Stimulated activated naive CD4-positive, alpha-beta T cell treated with Interleukin-2 at 50 U/mL for 16 hours (primary cell): ENCODE data around the gene TRIP11.

Experiments
- DNase-seq: peaks from one replicate; lab custom pipeline; 2025; lab: John Stamatoyannopoulos, UW

Gene TRIP11

GRCh38 chr14:91953170-91953985, 86.5 kb downstream of the TRIP11 start:
- DNase-seq: no peak

GRCh38 chr14:91947475-91948184, 92.2 kb downstream of the TRIP11 start, which contains the start of gene FBLN5:
Gene FBLN5, minus strand, starts transcription at chr14:91947694. Its CDS starts 465 bp downstream, at chr14:91947229.
- peak; percentile 22 for DNase-seq

DNA sequence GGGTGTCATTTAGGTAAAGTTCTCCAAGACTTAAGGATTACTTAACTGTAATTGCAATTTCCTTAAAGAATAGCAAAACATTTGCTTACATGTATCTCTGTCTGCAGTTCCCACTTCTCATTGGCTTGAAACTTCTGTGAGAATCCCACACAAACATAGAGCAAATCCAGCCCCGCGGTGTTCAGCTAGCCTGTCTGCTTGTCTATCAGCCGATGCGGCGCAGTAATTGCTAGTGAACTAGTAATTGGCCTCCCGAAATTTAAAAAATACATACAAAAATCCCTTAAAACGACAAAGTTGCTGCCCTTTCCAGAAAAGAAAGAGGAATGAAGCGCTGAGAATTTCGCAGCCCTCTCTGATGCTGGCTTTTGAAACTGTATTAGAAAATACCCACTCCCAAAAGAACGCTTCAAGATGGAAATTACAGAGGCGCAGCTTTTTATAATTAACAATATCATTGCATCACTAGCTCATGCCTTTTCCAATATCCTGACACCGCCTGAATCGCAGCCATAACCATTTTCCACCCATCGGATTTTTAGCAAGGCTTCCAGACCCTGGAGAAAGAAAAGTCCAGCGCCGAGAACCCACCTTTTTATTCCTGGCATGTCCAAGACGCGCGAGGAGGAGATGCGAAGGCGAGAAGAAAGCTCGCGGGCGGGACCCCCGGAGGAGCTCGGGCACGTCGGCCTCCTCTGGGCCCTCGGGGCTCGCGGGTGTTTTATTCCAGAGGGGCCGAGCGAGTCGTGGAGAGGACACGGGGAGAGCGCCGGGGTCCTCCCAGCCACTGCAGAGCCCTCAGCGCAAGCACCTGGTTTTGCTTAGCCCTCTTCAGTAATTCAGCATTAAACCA, 93.0 kb downstream of the TRIP11 start:
- no peak for DNase-seq

- DNase-seq: no peak
These were observed 93.9 kb downstream of the TRIP11 start for GRCh38 chr14:91945751-91946621.

DNA sequence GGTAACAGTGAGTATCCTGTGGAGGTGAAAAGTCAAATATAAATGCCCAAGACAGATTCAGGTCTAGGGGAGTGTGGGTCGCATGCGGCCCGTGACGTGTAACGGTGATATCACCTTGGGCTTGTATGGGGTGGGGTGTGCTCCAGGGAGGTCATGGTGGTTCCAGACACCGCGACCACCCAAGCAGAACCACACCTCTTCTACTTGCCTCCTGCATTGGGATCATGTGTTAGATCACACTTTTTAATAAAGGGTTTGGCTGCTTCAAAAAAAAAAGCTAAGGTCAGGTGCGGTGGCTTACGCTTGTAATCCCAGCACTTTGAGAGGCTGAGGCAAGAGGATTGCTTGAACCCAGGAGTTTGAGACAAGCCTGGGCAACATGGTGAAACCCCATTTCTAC, 96.9 kb downstream of the TRIP11 start:
- DNase-seq: no peak

GRCh38 chr14:91942128-91942527, 97.7 kb downstream of the TRIP11 start:
- no peak for DNase-seq

DNA sequence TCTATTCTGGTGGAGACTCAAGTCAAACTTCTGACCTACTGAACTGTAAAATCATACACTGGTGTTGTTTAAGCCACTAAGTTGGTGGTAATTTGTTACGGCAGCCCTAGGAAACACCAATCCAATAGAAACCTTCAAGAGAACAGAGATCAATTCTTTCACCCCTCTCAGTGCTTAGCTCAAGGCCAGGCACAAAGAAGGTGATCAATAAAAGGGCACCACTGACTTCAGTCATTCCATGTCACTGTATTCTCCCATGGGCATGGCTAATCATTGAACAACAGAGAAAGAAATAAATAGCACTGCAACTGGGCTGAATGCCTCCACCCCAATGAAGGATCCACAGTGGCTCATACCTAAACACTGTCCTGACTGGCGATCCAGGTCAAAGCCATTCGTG, 99.7 kb downstream of the TRIP11 start:
- DNase-seq: no peak

- DNase-seq: no peak
These were observed 104.3 kb downstream of the TRIP11 start for GRCh38 chr14:91935586-91935985.

GRCh38 chr14:91934554-91935285, 105.1 kb downstream of the TRIP11 start:
- DNase-seq: no peak

DNA sequence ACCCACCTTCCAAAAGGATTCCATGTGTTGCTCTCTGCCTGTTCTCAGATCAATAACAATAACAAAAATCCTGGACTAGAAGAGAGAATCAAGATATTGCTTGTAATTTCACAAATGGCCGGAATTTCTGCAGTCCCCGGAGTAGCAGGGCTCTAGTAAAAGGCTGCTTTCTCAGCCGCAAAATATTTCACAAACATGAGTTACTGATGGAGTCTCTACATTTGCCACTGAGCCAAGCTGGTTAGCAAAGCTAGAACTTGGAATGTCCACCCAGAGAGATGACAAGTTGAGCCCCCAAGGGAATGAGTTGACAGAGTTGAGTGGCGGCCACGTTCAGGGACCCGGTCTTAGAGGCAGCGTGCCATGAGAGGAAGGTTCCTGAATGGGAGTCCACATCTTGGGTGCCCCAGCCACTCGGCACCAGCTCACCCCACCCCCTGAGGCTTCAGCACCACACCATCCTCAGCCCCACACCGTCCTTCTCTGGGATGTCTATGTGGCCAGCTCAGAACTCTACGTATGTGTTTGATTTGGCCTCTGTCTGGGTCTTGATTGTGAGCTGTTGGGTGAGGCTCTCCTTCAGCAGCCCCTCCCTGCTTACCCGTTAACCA, 108.3 kb downstream of the TRIP11 start:
- no peak for DNase-seq

GRCh38 chr14:91929700-91930099, 110.2 kb downstream of the TRIP11 start:
- DNase-seq: no peak

- DNase-seq: no peak
These were observed 112.1 kb downstream of the TRIP11 start for GRCh38 chr14:91927800-91928199.

GRCh38 chr14:91927191-91927590, 112.7 kb downstream of the TRIP11 start:
- DNase-seq: no peak

GRCh38 chr14:91926131-91926890, 113.5 kb downstream of the TRIP11 start:
- no peak for DNase-seq

DNA sequence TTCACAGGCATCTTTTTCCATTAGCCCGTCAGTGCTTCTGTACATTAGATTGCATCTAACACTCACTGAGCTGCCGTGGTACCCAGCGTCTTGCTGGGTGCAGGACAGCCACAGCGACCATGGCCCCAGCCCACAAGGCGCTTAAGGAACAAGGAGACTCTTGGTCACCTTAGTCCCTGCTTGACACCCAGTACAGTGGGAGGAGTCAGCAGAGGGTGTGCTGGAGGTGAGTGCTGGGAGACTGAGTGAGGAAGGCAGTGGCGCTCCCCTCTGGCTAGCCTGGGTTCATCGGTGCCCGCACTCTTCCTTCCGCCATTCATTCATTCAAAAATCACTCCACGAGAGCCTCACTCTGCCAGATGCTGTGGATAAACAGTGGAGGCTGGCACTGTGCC, 114.1 kb downstream of the TRIP11 start:
- no peak for DNase-seq

DNA sequence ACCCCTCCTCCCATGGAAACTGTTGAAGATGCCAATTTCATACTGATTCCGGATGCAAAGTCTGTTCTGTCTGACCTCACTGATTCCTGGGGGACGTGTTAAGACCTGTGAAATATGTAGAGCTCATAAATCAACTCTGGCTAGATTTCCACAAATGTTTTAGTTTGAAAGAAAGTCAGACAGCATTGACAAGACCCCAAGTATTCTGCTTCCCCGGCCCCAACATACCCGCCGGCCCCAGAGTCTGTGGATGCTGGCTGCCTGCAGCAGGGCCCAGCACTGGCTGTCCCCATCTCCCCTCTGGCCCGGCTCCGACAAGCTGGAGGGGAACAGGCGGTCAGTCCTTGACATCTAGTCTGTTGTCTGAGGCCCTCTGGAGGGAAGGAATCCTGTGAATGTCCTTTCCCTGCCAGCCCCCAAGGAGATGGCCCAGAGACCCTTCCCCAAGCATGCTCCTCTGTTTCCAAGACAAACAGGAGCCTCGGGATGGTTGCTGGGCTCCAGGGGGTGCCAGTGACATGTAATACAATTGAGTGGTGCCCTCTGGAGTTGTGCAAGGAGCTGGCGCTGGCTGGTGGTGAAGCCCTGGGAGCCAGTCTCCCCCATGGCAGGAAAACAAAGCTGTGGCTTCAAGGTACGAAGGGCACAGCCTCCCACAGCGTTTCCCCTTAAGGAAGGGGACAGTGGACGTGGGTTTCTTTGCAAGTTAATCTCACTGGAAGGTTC, 114.7 kb downstream of the TRIP11 start:
- no peak for DNase-seq

DNA sequence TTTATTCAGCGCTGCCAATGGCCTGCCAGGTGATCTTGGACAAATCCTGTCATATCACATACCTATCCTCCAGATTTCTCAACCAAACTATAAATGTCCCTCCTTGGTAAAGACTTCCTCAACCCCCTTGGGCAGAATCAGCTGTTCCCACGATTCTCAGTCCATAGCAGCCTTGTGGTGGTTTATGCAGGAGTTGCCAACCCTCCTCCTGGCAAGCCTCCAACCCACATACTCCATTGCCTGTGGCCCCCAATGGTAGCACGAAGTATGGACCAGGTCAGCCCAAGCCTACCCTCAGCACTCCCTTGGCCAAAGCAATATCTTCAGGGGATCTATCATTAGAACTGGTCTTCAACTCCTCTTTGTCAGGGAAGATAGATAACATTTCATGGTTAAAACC, 119.3 kb downstream of the TRIP11 start:
- DNase-seq: no peak

DNA sequence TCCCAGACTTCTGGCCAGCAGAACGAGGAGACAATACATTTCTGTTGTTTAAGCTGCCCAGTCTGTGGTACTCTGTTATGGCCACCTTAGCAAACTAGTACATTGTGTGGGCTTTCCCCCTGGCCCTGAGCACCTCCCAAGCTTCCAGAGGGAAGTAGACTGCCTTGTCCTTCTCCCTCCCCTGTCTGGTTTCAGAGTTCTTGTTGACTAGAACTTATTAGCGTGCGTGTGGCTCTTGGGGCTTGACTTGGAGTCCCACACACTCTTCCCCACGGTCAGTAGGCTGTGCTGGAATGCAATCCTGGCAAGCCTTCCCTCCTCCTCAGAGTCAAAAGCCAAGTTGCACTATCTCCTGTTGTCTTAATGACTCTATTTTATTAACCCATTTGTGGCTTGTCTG, 120.0 kb downstream of the TRIP11 start:
- no peak for DNase-seq
